ENCODE results near the gene ASB5. TPM values are rescaled to one million over a fixed set of nuclear protein-coding genes. Genes with fewer than 3 reads are reported as not detected.

Gene ASB5
- polyA plus RNA-seq, 3 donors: not detected

GRCh38 chr4:176209535-176209934 lies 59.5 kb downstream of the ASB5 start:
- no peaks in the 10 kb centered on the region for H3K36me3 ChIP-seq (replicated peaks in 1 of 2; ENCODE audit: control insufficient read depth in 1 of 2, insufficient read depth in 2 of 2, low read length in 2 of 2)
- H2AFZ ChIP-seq (ENCODE audit: insufficient read depth, low read depth, low read length, poor library complexity, severe bottlenecking): no peak overlapping the region
- H3K27ac ChIP-seq (ENCODE audit: low read depth in 1 of 2, low read length in 2 of 2): no peak overlapping the region
- Mint-ChIP-seq H3K27me3 (ENCODE audit: low read depth in 3 of 3) (peaks cover 0 to 10% (median 7%) of the 10 kb centered on the region in 3 donors), H3K36me3 (no peaks in the 10 kb centered on the region), H3K9me3 (peaks cover 1 to 15% (median 5%) of the 10 kb centered on the region in 7 donors), H3K27ac (no peak overlapping the region), H3K4me1 (no peaks in the 10 kb centered on the region), H3K4me3 (no peak overlapping the region)
- no peak overlapping the region for H3K4me2 ChIP-seq (replicated peaks; ENCODE audit: extremely low read depth, low read length, poor library complexity, severe bottlenecking)
- WGBS (ENCODE audit: insufficient coverage): 100% methylated on average over 2 of the region's 4 CpGs
- TF ChIP-seq, protein P1, sequence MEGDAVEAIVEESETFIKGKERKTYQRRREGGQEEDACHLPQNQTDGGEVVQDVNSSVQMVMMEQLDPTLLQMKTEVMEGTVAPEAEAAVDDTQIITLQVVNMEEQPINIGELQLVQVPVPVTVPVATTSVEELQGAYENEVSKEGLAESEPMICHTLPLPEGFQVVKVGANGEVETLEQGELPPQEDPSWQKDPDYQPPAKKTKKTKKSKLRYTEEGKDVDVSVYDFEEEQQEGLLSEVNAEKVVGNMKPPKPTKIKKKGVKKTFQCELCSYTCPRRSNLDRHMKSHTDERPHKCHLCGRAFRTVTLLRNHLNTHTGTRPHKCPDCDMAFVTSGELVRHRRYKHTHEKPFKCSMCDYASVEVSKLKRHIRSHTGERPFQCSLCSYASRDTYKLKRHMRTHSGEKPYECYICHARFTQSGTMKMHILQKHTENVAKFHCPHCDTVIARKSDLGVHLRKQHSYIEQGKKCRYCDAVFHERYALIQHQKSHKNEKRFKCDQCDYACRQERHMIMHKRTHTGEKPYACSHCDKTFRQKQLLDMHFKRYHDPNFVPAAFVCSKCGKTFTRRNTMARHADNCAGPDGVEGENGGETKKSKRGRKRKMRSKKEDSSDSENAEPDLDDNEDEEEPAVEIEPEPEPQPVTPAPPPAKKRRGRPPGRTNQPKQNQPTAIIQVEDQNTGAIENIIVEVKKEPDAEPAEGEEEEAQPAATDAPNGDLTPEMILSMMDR (IDR thresholded peaks at IDR 0.05): no peak
- no peak overlapping the region for H3K4me3 ChIP-seq (replicated peaks in 1 of 3; ENCODE audit: low read depth in 2 of 3, low read length in 3 of 3)
- H3K9me3 ChIP-seq (replicated peaks in 1 of 2; ENCODE audit: control insufficient read depth in 1 of 2, insufficient read depth in 1 of 2, low read length in 2 of 2): peaks cover 0 to 3% of the 10 kb centered on the region in 2 donors
- no peaks in the 10 kb centered on the region for H3K4me1 ChIP-seq (ENCODE audit: control insufficient read depth in 1 of 2, insufficient read depth in 2 of 2, low read length in 2 of 2)
- H3K9ac ChIP-seq (ENCODE audit: insufficient read depth, low read length, poor library complexity, severe bottlenecking): no peak overlapping the region
- no peaks in the 10 kb centered on the region for H3K79me2 ChIP-seq (ENCODE audit: insufficient read depth, low read length)
- DNase-seq: no peak
- H3K27me3 ChIP-seq (ENCODE audit: control insufficient read depth in 2 of 2, insufficient read depth in 2 of 2, low read length in 2 of 2): no peaks in the 10 kb centered on the region
- intact Hi-C loops (cut with micrococcal nuclease): no loop called here
- H4K20me1 ChIP-seq (ENCODE audit: insufficient read depth, low read length): no peaks in the 10 kb centered on the region

DNA sequence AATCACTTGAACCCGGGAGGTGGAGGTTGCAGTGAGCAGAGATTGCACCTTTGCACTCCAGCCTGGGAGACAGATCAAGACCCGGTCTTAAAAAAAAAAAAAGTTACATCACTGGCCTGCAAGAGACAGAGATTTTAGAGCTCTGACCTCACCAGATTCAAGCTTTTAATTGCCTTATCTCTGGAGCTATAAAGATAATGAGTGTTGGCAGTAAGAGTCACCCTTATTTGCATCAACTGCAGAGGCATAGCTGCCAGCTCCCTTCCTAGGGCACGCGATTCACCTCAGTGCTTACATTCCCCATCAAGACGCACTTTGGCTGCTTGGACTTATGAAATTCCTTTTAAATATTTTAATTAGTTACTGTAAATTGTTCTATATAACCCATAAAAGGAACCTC lies 61.2 kb downstream of the ASB5 start:
- Histone ChIP-seq H3K4me2 (replicated peaks; ENCODE audit: extremely low read depth, low read length, poor library complexity, severe bottlenecking) (no peak overlapping the region), H3K27ac (ENCODE audit: low read depth in 1 of 2, low read length in 2 of 2) (no peak overlapping the region), H3K4me1 (ENCODE audit: control insufficient read depth in 1 of 2, insufficient read depth in 2 of 2, low read length in 2 of 2) (no peaks in the 10 kb centered on the region), H3K9me3 (replicated peaks in 1 of 2; ENCODE audit: control insufficient read depth in 1 of 2, insufficient read depth in 1 of 2, low read length in 2 of 2) (peaks cover 0 to 3% of the 10 kb centered on the region in 2 donors), H3K27me3 (ENCODE audit: control insufficient read depth in 2 of 2, insufficient read depth in 2 of 2, low read length in 2 of 2) (no peaks in the 10 kb centered on the region), H3K79me2 (ENCODE audit: insufficient read depth, low read length) (no peaks in the 10 kb centered on the region), H4K20me1 (ENCODE audit: insufficient read depth, low read length) (no peaks in the 10 kb centered on the region), H3K36me3 (replicated peaks in 1 of 2; ENCODE audit: control insufficient read depth in 1 of 2, insufficient read depth in 2 of 2, low read length in 2 of 2) (no peaks in the 10 kb centered on the region), H3K9ac (ENCODE audit: insufficient read depth, low read length, poor library complexity, severe bottlenecking) (no peak overlapping the region), H2AFZ (ENCODE audit: insufficient read depth, low read depth, low read length, poor library complexity, severe bottlenecking) (no peak overlapping the region), H3K4me3 (replicated peaks in 1 of 3; ENCODE audit: low read depth in 2 of 3, low read length in 3 of 3) (no peak overlapping the region)
- Mint-ChIP-seq H3K27me3 (ENCODE audit: low read depth in 3 of 3) (peaks cover 0 to 10% (median 7%) of the 10 kb centered on the region in 3 donors), H3K4me3 (no peak overlapping the region), H3K4me1 (no peaks in the 10 kb centered on the region), H3K27ac (no peak overlapping the region), H3K36me3 (no peaks in the 10 kb centered on the region), H3K9me3 (peaks cover 1 to 18% (median 5%) of the 10 kb centered on the region in 7 donors)
- TF ChIP-seq, protein P1 (IDR thresholded peaks at IDR 0.05): no peak
- WGBS (ENCODE audit: insufficient coverage): 88% methylated on average over 1 of the region's 5 CpGs
- intact Hi-C loops (cut with micrococcal nuclease): no loop called here
- no peak for DNase-seq

Measured in CD14-positive monocyte (primary cell).